ELF-1 (cell line): ENCODE measurements around the gene EOLA1.
"Not testable (repeated sequence)": the region's sequence is repeated elsewhere in the genome, so short reads cannot be mapped to it uniquely, and the experiment has no call there.

Experiments used
- DNase-seq: peaks from one replicate; pipeline ENCODE4 v3.0.0-alpha.2; 2016; ENCODE audit warnings: low read depth, low spot score

Gene EOLA1

GRCh38 chrX:149595943-149596342, 55.1 kb downstream of the EOLA1 start:
- DNase-seq: not testable (repeated sequence)
